RPMI7951 (cell line): ENCODE results near the gene SRRM4. TPM values are rescaled to one million over a fixed set of nuclear protein-coding genes. Genes with fewer than 3 reads are reported as not detected.

Experiments used
- DNase-seq: peaks from one replicate; pipeline ENCODE4 v3.0.0-alpha.2; 2012; ENCODE audit warnings: low read depth
- total RNA-seq: library from RNA; depleted of rRNA; stranded (reverse); fragments of >200 nt; shearing (Covaris generic); gene quantifications from 2 replicates; pipeline ENCODE4 v1.2.3, GENCODE V29; 2014; rRNA removed

SRRM4 gene
- total RNA-seq, 1 experiment from 2014 or later = not detected

- no peak for DNase-seq
Observed at GRCh38 chr12:119201789-119202543, 220.6 kb downstream of the SRRM4 start.

- DNase-seq = no peak
Observed at GRCh38 chr12:119202544-119202943, 221.2 kb downstream of the SRRM4 start.

GRCh38 chr12:119204131-119204530, 222.8 kb downstream of the SRRM4 start:
- no peak for DNase-seq

GRCh38 chr12:119204671-119205285, 223.4 kb downstream of the SRRM4 start:
- DNase-seq = no peak

- no peak for DNase-seq
Observed at GRCh38 chr12:119206348-119207062, 225.2 kb downstream of the SRRM4 start.

GRCh38 chr12:119207063-119207560, 225.8 kb downstream of the SRRM4 start:
- DNase-seq = no peak

GRCh38 chr12:119208626-119209061, 227.3 kb downstream of the SRRM4 start:
- DNase-seq = no peak

GRCh38 chr12:119211884-119212283, 230.5 kb downstream of the SRRM4 start:
- DNase-seq = no peak

Other genes starting within 250 kb of the SRRM4 start
- gene HSPB8, start 197.4 kb downstream of the SRRM4 start, total RNA-seq = 2.5 and 2.9 TPM in 2 replicates